Measurements from ENCODE around the gene RAB27A. TPM values are rescaled to one million over a fixed set of nuclear protein-coding genes. Genes with fewer than 3 reads are reported as not detected.

Gene RAB27A
- total and polyA plus RNA-seq, 2 of the 13 experiments (the other 11 are each of a cell fraction or from before 2014, with no cell fraction given) = 3.4 to 8.1 TPM

- TF ChIP-seq ZNF512 (CRISPR knock-in tag; IDR thresholded peaks at IDR 0.05) (no peak), MAFG (CRISPR knock-in tag; IDR thresholded peaks at IDR 0.05) (no peak), DNMT3B (CRISPR knock-in tag; conservative IDR thresholded peaks at IDR 0.05) (no peak), ZFP41 (CRISPR knock-in tag; IDR thresholded peaks at IDR 0.05; ENCODE audit: borderline replicate concordance) (no peak), ZBTB7A (CRISPR knock-in tag; IDR thresholded peaks at IDR 0.05) (no peak), ZNF235 (CRISPR knock-in tag; IDR thresholded peaks at IDR 0.05; ENCODE audit: borderline replicate concordance) (no peak), EEA1 (CRISPR knock-in tag; IDR thresholded peaks at IDR 0.05; ENCODE audit: borderline replicate concordance) (0 out of 2 replicates have a peak, but pooled peaks have one; percentile 64), ZNF605 (CRISPR knock-in tag; IDR thresholded peaks at IDR 0.05) (peak; percentile 67; the same call in 1 of the 2 replicates), ZNF614 (CRISPR knock-in tag; IDR thresholded peaks at IDR 0.05; ENCODE audit: borderline replicate concordance) (peak; percentile 44; the same call in 1 of the 2 replicates), POLR2AphosphoS5 (IDR thresholded peaks at IDR 0.05; ENCODE audit: low read depth, low read length) (peak; percentile 92), CC2D1A (CRISPR knock-in tag; IDR thresholded peaks at IDR 0.05) (no peak), ZBTB20 (CRISPR knock-in tag; IDR thresholded peaks at IDR 0.05; ENCODE audit: borderline replicate concordance, low read depth) (peak; percentile 42; the same call in 1 of the 2 replicates)
- TF ChIP-seq, protein P1, sequence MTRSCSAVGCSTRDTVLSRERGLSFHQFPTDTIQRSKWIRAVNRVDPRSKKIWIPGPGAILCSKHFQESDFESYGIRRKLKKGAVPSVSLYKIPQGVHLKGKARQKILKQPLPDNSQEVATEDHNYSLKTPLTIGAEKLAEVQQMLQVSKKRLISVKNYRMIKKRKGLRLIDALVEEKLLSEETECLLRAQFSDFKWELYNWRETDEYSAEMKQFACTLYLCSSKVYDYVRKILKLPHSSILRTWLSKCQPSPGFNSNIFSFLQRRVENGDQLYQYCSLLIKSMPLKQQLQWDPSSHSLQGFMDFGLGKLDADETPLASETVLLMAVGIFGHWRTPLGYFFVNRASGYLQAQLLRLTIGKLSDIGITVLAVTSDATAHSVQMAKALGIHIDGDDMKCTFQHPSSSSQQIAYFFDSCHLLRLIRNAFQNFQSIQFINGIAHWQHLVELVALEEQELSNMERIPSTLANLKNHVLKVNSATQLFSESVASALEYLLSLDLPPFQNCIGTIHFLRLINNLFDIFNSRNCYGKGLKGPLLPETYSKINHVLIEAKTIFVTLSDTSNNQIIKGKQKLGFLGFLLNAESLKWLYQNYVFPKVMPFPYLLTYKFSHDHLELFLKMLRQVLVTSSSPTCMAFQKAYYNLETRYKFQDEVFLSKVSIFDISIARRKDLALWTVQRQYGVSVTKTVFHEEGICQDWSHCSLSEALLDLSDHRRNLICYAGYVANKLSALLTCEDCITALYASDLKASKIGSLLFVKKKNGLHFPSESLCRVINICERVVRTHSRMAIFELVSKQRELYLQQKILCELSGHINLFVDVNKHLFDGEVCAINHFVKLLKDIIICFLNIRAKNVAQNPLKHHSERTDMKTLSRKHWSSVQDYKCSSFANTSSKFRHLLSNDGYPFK (CRISPR knock-in tag; IDR thresholded peaks at IDR 0.05; ENCODE audit: borderline replicate concordance) = peak; percentile 92
- TF ChIP-seq, protein P2, sequence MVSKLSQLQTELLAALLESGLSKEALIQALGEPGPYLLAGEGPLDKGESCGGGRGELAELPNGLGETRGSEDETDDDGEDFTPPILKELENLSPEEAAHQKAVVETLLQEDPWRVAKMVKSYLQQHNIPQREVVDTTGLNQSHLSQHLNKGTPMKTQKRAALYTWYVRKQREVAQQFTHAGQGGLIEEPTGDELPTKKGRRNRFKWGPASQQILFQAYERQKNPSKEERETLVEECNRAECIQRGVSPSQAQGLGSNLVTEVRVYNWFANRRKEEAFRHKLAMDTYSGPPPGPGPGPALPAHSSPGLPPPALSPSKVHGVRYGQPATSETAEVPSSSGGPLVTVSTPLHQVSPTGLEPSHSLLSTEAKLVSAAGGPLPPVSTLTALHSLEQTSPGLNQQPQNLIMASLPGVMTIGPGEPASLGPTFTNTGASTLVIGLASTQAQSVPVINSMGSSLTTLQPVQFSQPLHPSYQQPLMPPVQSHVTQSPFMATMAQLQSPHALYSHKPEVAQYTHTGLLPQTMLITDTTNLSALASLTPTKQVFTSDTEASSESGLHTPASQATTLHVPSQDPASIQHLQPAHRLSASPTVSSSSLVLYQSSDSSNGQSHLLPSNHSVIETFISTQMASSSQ (IDR thresholded peaks at IDR 0.05; ENCODE audit: low read depth) = no peak
- TF ChIP-seq, protein P2 (CRISPR knock-in tag; IDR thresholded peaks at IDR 0.05; ENCODE audit: borderline replicate concordance) = no peak; the same call in 1 of the 2 replicates
- TF ChIP-seq, protein P3, sequence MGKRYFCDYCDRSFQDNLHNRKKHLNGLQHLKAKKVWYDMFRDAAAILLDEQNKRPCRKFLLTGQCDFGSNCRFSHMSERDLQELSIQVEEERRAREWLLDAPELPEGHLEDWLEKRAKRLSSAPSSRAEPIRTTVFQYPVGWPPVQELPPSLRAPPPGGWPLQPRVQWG (CRISPR knock-in tag; IDR thresholded peaks at IDR 0.05; ENCODE audit: borderline replicate concordance, low read depth) = no peak
These were observed 92.9 kb downstream of the RAB27A start, which contains the start of gene RSL24D1 (continued) for GRCh38 chr15:55196458-55197361.
